T-helper 2 cell treated with Interferon-gamma antibody and Interleukin-4, amounts not matched to agents 5 μg/mL and 100 μg/mL, for 36 hours (primary cell): ENCODE results near the gene MAD2L2.
A peak's percentile ranks its signal among the peaks of the same experiment; 100 is the strongest.

Source experiments
- DNase-seq: peaks from one replicate; pipeline ENCODE4 v3.0.0; 2021; ENCODE audit warnings: low spot score
- H3K27ac Mint-ChIP-seq: one replicate; pipeline ENCODE4 v1.8.0; 2021; ENCODE audit warnings: mild to moderate bottlenecking, mixed read lengths
- H3K27me3 Mint-ChIP-seq: one replicate; pipeline ENCODE4 v1.8.0; 2021; ENCODE audit warnings: low read depth, mixed read lengths
- H3K36me3 Mint-ChIP-seq: one replicate; pipeline ENCODE4 v1.8.0; 2021; ENCODE audit warnings: low read depth, mixed read lengths
- H3K4me1 Mint-ChIP-seq: one replicate; pipeline ENCODE4 v1.8.0; 2021; ENCODE audit warnings: low read depth, mixed read lengths
- H3K4me3 Mint-ChIP-seq: one replicate; pipeline ENCODE4 v1.8.0; 2022; ENCODE audit warnings: mild to moderate bottlenecking, moderate library complexity, mixed read lengths
- H3K9me3 Mint-ChIP-seq: one replicate; pipeline ENCODE4 v1.8.0; 2021; ENCODE audit warnings: mixed read lengths

The MAD2L2 gene

GRCh38 chr1:11661103-11661502 is 19.8 kb downstream of the MAD2L2 start:
- Mint-ChIP-seq H3K27me3 (no peaks in the 10 kb centered on the region), H3K27ac (no peak overlapping the region), H3K4me3 (no peak overlapping the region), H3K9me3 (no peaks in the 10 kb centered on the region), H3K36me3 (peaks cover 20% of the 10 kb centered on the region), H3K4me1 (peaks cover 3% of the 10 kb centered on the region)
- DNase-seq = no peak

- peaks cover 20% of the 10 kb centered on the region for H3K36me3 Mint-ChIP-seq
- H3K9me3 Mint-ChIP-seq = no peaks in the 10 kb centered on the region
- peaks cover 8% of the 10 kb centered on the region for H3K4me1 Mint-ChIP-seq
- H3K27ac Mint-ChIP-seq = no peak overlapping the region
- no peak for DNase-seq
- H3K4me3 Mint-ChIP-seq = no peak overlapping the region
- H3K27me3 Mint-ChIP-seq = no peaks in the 10 kb centered on the region
Measured at GRCh38 chr1:11659748-11660147, 21.2 kb downstream of the MAD2L2 start.

DNA sequence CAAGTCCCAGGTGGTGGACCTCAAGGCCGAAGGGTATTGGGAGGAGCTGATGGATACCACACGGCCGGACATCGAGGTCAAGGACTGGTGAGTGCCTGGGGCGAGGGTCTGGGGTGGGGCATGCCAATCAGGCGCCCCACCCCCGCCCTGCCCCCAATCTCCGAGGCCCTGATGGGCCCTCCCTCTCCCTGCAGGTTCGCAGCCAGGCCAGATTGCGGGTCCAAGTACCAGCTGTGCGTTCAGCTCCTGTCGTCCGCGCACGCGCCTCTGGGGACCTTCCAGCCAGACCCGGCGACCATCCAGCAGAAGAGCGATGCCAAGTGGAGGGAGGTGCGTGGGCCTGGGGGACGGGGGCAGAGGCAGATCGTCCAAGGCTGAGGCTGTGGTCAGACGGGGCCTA is 22.4 kb downstream of the MAD2L2 start:
- H3K36me3 Mint-ChIP-seq = peaks cover 20% of the 10 kb centered on the region
- no peak overlapping the region for H3K4me3 Mint-ChIP-seq
- no peak for DNase-seq
- no peaks in the 10 kb centered on the region for H3K27me3 Mint-ChIP-seq
- H3K27ac Mint-ChIP-seq = no peak overlapping the region
- peaks cover 8% of the 10 kb centered on the region for H3K4me1 Mint-ChIP-seq
- H3K9me3 Mint-ChIP-seq = no peaks in the 10 kb centered on the region

DNA sequence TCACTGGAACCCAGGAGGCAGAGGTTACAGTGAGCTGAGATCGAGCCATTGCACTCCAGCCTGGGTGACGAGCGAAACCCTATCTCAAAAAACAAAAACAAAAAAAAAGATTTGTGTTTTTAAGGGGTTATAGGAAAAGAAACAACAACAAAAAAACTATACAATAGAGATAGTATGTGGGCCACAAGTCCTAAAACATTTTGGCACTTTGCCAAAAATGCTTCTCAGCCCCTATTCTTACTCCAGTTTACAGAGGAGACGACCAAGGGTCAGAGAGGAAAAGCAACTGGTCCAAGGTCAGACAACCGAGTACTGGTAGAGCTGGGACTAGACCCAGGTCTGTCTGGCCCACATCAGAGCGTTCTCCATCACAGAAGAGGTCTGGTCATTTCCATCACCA is 23.3 kb downstream of the MAD2L2 start:
- DNase-seq = no peak
- no peaks in the 10 kb centered on the region for H3K9me3 Mint-ChIP-seq
- no peaks in the 10 kb centered on the region for H3K27me3 Mint-ChIP-seq
- no peak overlapping the region for H3K4me3 Mint-ChIP-seq
- H3K27ac Mint-ChIP-seq = no peak overlapping the region
- peaks cover 5% of the 10 kb centered on the region for H3K4me1 Mint-ChIP-seq
- peaks cover 20% of the 10 kb centered on the region for H3K36me3 Mint-ChIP-seq

GRCh38 chr1:11654939-11655808 is 25.8 kb downstream of the MAD2L2 start:
- Mint-ChIP-seq H3K9me3 (no peaks in the 10 kb centered on the region), H3K4me3 (peak overlapping the region; percentile 72), H3K27ac (no peak overlapping the region), H3K27me3 (peaks cover 9% of the 10 kb centered on the region), H3K36me3 (peaks cover 12% of the 10 kb centered on the region), H3K4me1 (peaks cover 11% of the 10 kb centered on the region)
- no peak for DNase-seq

DNA sequence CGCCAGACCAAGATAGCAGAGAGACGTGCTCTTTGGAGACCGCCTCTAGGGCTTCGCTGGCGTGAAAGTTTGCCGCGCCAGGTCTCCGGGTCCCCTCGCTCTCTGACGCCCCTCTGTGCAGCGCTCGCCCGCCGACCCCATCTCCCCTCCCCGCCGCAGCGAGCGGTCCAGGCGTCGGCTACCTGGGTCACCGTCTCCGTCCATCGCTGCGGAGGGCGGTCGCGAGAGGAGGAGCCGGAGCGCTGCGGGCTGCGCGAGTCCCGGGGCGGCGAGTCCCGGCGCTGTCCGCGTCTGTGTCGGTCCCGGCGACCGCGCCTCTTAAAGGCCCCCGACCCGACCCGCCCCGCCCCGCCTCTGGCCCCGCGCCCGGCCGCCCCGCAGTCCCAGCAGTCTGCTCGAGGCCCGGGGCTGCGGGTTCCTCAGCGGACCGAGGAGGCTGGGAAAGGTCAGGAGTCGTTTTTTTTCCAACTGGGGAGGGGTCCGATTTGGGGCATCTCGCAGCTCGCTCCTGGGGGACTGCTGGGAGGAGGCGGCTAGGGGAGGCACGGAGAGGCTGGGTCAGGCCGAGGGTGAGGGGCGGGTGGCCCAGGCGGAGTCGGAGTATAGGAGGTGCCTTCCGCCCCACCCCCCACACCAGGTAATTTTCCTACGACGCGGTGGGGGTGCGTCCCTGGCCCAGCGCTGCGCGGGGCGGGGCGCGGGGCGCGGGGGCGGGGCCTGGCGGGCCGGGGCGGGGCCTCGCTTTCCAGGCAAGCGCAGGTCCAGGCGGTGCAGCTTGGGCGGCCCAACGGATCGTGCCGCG is 26.6 kb downstream of the MAD2L2 start, which contains the start of the genes FBXO2 and FBXO44:
FBXO2 (minus strand) TSS at position 293 of the 802 bp plus-strand sequence; CDS start at position 204, 89 bp downstream.
FBXO44 (plus strand) TSS at position 741 of the 802 bp plus-strand sequence. CDS start 959 bp downstream, outside the sequence.
- Mint-ChIP-seq H3K27me3 (peaks cover 12% of the 10 kb centered on the region), H3K36me3 (peaks cover 12% of the 10 kb centered on the region), H3K9me3 (no peaks in the 10 kb centered on the region), H3K27ac (no peak within 1 kb of the TSS), H3K4me3 (peak within 1 kb of the TSS; percentile 72), H3K4me1 (peaks cover 15% of the 10 kb centered on the region)
- peak; percentile 33 for DNase-seq

DNA sequence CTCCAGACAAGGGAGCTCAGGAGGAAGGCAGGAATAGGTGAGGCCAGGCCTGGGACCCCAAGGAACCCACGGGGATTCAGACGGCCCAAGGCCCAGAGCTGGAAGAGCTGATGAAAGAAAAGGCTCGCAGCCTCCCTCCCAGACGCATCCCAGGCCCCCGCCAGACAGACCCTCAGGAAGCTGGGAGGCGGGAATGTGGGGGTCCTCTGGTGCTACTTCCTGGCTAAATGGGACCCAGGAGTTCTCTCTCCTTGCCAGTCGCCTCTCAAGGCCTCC is 27.1 kb downstream of the MAD2L2 start:
- peaks cover 12% of the 10 kb centered on the region for H3K27me3 Mint-ChIP-seq
- H3K4me1 Mint-ChIP-seq = peaks cover 15% of the 10 kb centered on the region
- no peak for DNase-seq
- no peaks in the 10 kb centered on the region for H3K9me3 Mint-ChIP-seq
- H3K4me3 Mint-ChIP-seq = peak overlapping the region; percentile 45
- peaks cover 12% of the 10 kb centered on the region for H3K36me3 Mint-ChIP-seq
- no peak overlapping the region for H3K27ac Mint-ChIP-seq

GRCh38 chr1:11653101-11653860 is 27.7 kb downstream of the MAD2L2 start:
- H3K27ac Mint-ChIP-seq = no peak overlapping the region
- H3K4me1 Mint-ChIP-seq = peaks cover 15% of the 10 kb centered on the region
- peaks cover 12% of the 10 kb centered on the region for H3K36me3 Mint-ChIP-seq
- peaks cover 12% of the 10 kb centered on the region for H3K27me3 Mint-ChIP-seq
- DNase-seq = no peak
- no peaks in the 10 kb centered on the region for H3K9me3 Mint-ChIP-seq
- H3K4me3 Mint-ChIP-seq = peak overlapping the region; percentile 45

- peaks cover 6% of the 10 kb centered on the region for H3K36me3 Mint-ChIP-seq
Measured at GRCh38 chr1:11652203-11652780, 28.7 kb downstream of the MAD2L2 start.

GRCh38 chr1:11651017-11651416 is 29.9 kb downstream of the MAD2L2 start:
- DNase-seq = no peak
- Mint-ChIP-seq H3K27ac (no peak overlapping the region), H3K4me1 (peaks cover 15% of the 10 kb centered on the region), H3K27me3 (peaks cover 12% of the 10 kb centered on the region), H3K4me3 (peak overlapping the region; percentile 62), H3K9me3 (no peaks in the 10 kb centered on the region), H3K36me3 (no peaks in the 10 kb centered on the region)

More at GRCh38 chr1:11652203-11652780, 28.7 kb downstream of the MAD2L2 start:
- H3K4me1 Mint-ChIP-seq = peaks cover 15% of the 10 kb centered on the region
- peak overlapping the region; percentile 33 for H3K4me3 Mint-ChIP-seq
- H3K27ac Mint-ChIP-seq = no peak overlapping the region
- H3K27me3 Mint-ChIP-seq = peaks cover 12% of the 10 kb centered on the region
- DNase-seq = no peak
- H3K9me3 Mint-ChIP-seq = no peaks in the 10 kb centered on the region

GRCh38 chr1:11650331-11650991 is 30.5 kb downstream of the MAD2L2 start:
- Mint-ChIP-seq H3K4me1 (peaks cover 12% of the 10 kb centered on the region), H3K27me3 (peaks cover 12% of the 10 kb centered on the region), H3K9me3 (no peaks in the 10 kb centered on the region), H3K27ac (no peak overlapping the region), H3K4me3 (peak overlapping the region; percentile 62), H3K36me3 (no peaks in the 10 kb centered on the region)
- DNase-seq = peak; percentile 78

DNA sequence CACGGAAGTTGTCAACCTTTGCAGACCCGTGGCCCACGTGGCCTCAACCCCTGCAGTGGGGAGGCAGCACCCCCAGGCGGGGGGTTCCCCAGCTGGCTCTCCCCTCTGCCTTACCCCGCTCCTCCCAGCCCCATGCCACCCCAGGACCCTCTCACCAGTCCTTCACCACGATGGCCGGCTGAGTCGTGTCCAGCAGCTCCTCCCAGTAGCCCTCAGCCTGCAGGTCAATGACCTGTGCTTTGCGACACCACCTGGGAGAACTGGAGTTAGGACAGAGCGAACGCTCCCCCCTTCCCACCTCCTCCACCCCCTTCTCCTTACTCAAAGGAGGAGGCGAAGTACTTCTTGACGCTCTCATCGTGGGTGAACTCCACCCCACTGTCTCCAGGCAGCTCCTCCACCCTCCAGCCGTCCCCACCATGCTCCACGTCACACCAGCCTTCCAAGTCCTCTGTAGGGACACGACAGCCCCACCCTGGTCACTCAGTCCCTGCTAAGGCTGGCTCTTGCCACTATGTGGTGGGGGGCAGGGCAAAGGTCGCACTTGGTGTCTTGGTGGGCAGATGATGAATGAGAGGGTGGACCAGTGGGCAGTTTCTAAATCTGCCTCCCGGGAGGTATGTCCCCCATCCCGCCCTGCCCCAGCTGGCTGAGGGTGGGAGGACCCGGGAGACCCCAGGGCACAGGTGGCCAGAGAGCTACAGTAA is 31.2 kb downstream of the MAD2L2 start:
- H3K9me3 Mint-ChIP-seq = no peaks in the 10 kb centered on the region
- no peak for DNase-seq
- peaks cover 12% of the 10 kb centered on the region for H3K27me3 Mint-ChIP-seq
- H3K27ac Mint-ChIP-seq = no peak overlapping the region
- no peaks in the 10 kb centered on the region for H3K36me3 Mint-ChIP-seq
- H3K4me3 Mint-ChIP-seq = peak overlapping the region; percentile 38
- H3K4me1 Mint-ChIP-seq = peaks cover 10% of the 10 kb centered on the region
